HUES6 (cell line): Measurements from ENCODE around the gene CCT8L2.
"Not testable (repeated sequence)": the region's sequence is repeated elsewhere in the genome, so short reads cannot be mapped to it uniquely, and the experiment has no call there.

Experiments used
- H3K27ac ChIP-seq: 2 replicates; pipeline ENCODE4 v1.7.0; 2013; ENCODE audit warnings: low read depth, mild to moderate bottlenecking, low read length, inconsistent platforms
- H3K27me3 ChIP-seq: 2 replicates; pipeline ENCODE4 v1.6.1; 2013; ENCODE audit warnings: low read length; ENCODE audit not compliant: control insufficient read depth, insufficient read depth
- H3K36me3 ChIP-seq: 2 replicates; pipeline ENCODE4 v1.6.1; 2013; ENCODE audit warnings: low read length; ENCODE audit not compliant: control insufficient read depth, insufficient read depth
- H3K4me1 ChIP-seq: 2 replicates; pipeline ENCODE4 v1.6.1; 2013; ENCODE audit warnings: low read length; ENCODE audit not compliant: control insufficient read depth, insufficient read depth
- H3K4me3 ChIP-seq: 2 replicates; pipeline ENCODE4 v1.5.1; 2013; ENCODE audit warnings: low read depth, low read length
- H3K9ac ChIP-seq: one replicate; pipeline ENCODE4 v1.6.1; 2013; ENCODE audit warnings: mild to moderate bottlenecking, low read length
- H3K9me3 ChIP-seq: 2 replicates; pipeline ENCODE4 v1.6.1; 2013; ENCODE audit warnings: low read depth, low read length; ENCODE audit not compliant: control insufficient read depth, insufficient read depth

CCT8L2 gene

DNA sequence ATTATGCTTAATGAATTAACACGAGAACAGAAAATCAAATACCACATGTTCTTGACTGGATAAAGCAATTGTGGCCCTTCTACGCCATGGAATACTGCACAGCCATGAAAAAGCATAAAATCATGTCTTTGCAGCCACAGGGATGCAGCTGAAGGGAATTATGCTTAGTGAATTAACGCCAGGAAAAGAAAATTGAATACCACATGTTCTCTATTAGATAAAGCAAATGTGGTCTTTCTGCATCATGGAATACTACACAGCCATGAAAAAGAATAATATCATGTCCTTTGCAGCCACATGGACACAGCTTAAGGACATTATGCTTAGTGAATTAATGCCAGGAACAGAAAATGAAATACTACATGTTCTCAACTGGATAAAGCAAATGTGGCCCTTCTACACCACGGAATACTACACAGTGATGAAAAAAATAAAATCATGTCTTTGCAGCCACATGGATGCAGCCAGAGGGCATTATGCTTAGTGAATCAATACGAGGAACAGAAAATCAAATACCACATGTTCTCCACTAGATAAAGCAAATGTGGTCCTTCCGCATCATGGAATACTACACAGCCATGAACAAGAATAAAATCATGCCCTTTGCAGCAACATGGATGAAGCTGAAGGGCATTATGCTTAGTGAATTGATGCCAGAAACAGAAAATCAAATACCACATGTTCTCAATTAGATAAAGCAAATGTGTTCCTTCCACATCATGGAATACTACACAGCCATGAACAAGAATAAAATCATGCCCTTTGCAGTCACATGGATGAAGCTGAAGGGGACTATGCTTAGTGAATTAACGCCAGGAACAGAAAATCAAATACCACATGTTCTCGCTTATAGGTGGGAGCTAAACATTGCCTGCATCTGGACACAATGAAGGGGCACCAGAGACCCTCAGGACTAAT, 37.3 kb downstream of the CCT8L2 start:
- H3K4me3 ChIP-seq, H3K36me3 ChIP-seq, H3K27ac ChIP-seq, H3K4me1 ChIP-seq, H3K27me3 ChIP-seq, H3K9ac ChIP-seq: not testable (repeated sequence)
- peaks cover 24% of the 10 kb centered on the region for H3K9me3 ChIP-seq

DNA sequence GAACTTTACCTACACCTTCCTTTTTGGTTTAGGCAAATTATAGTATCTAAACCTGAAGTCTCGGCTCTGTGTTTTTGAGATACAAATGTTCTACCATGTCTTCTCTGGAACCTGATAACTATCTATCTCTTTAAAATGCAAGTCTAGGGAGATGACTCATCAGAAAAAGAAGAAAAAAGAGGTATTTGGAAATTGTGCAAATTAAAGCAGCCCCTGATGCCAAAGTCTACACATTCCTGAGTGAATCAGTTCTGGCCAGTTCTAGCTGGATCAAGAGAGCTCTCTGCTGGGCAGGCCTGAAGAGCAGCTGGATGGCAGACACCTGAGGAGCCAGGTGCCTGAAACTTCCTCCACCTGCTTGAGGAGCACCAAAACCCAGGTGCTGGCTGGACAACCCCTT, 49.3 kb downstream of the CCT8L2 start:
- not testable (repeated sequence) for H3K36me3 ChIP-seq, H3K27ac ChIP-seq, H3K4me3 ChIP-seq, H3K9ac ChIP-seq, H3K27me3 ChIP-seq, H3K4me1 ChIP-seq, H3K9me3 ChIP-seq
